Measurements from ENCODE around the gene NFE2L1.

NFE2L1 gene

GRCh38 chr17:48004983-48005382 is 43.2 kb upstream of the NFE2L1 start:
- no peak overlapping the region for H2AFZ ChIP-seq (ENCODE audit: low read length)
- no peaks in the 10 kb centered on the region for H3K36me3 ChIP-seq (replicated peaks; ENCODE audit: insufficient read depth, low read length)
- H4K20me1 ChIP-seq (ENCODE audit: insufficient read depth, low read length), result no peaks in the 10 kb centered on the region
- no peak overlapping the region for H3K9ac ChIP-seq (ENCODE audit: low read length)
- no peak overlapping the region for H3K4me2 ChIP-seq (ENCODE audit: low read depth, low read length)
- no peaks in the 10 kb centered on the region for H3K79me2 ChIP-seq (ENCODE audit: low read length)
- TF ChIP-seq CTCF (IDR thresholded peaks at IDR 0.05; ENCODE audit: low read length) (no peak), EZH2 (optimal IDR thresholded peaks at IDR 0.05; ENCODE audit: low read depth, low read length) (no peak), EZH2phosphoT487 (IDR thresholded peaks at IDR 0.05; ENCODE audit: low read length) (no peak)
- no peaks in the 10 kb centered on the region for H3K9me3 ChIP-seq (replicated peaks; ENCODE audit: insufficient read depth, low read length)
- 0 out of 2 replicates have a peak, but pooled peaks cover 5% of the 10 kb centered on the region for H3K4me1 ChIP-seq (ENCODE audit: low read length)
- no peaks in the 10 kb centered on the region for H3K9me2 ChIP-seq (replicated peaks; ENCODE audit: insufficient read depth, low read length)
- no peak overlapping the region for H3K27ac ChIP-seq (ENCODE audit: low read length)
- peaks cover 11% of the 10 kb centered on the region; the same call in 1 of the 2 replicates for H3K27me3 ChIP-seq (replicated peaks; ENCODE audit: insufficient read depth, low read length)
- no peak overlapping the region for H3K4me3 ChIP-seq (ENCODE audit: low read length)
- H3F3A ChIP-seq (ENCODE audit: insufficient read depth, low read length), result no peaks in the 10 kb centered on the region
- DNase-seq, result no peak

- Histone ChIP-seq H3K36me3 (replicated peaks; ENCODE audit: insufficient read depth, low read length) (no peaks in the 10 kb centered on the region), H3F3A (ENCODE audit: insufficient read depth, low read length) (no peaks in the 10 kb centered on the region), H3K79me2 (ENCODE audit: low read length) (no peaks in the 10 kb centered on the region), H3K4me1 (ENCODE audit: low read length) (0 out of 2 replicates have a peak, but pooled peaks cover 5% of the 10 kb centered on the region), H3K9me3 (replicated peaks; ENCODE audit: insufficient read depth, low read length) (no peaks in the 10 kb centered on the region), H3K27ac (ENCODE audit: low read length) (no peak overlapping the region), H3K4me3 (ENCODE audit: low read length) (no peak overlapping the region), H3K4me2 (ENCODE audit: low read depth, low read length) (no peak overlapping the region), H3K9me2 (replicated peaks; ENCODE audit: insufficient read depth, low read length) (no peaks in the 10 kb centered on the region), H2AFZ (ENCODE audit: low read length) (no peak overlapping the region), H3K9ac (ENCODE audit: low read length) (no peak overlapping the region), H3K27me3 (replicated peaks; ENCODE audit: insufficient read depth, low read length) (peaks cover 12% of the 10 kb centered on the region; the same call in 1 of the 2 replicates), H4K20me1 (ENCODE audit: insufficient read depth, low read length) (no peaks in the 10 kb centered on the region)
- TF ChIP-seq EZH2phosphoT487 (IDR thresholded peaks at IDR 0.05; ENCODE audit: low read length) (no peak), CTCF (IDR thresholded peaks at IDR 0.05; ENCODE audit: low read length) (no peak), EZH2 (optimal IDR thresholded peaks at IDR 0.05; ENCODE audit: low read depth, low read length) (no peak)
- DNase-seq, result no peak
Observed at GRCh38 chr17:48006936-48007709, 41.0 kb upstream of the NFE2L1 start.

GRCh38 chr17:48010193-48010592 is 38.0 kb upstream of the NFE2L1 start:
- Histone ChIP-seq H4K20me1 (ENCODE audit: insufficient read depth, low read length) (no peaks in the 10 kb centered on the region), H3K9me3 (replicated peaks; ENCODE audit: insufficient read depth, low read length) (no peaks in the 10 kb centered on the region), H3K4me2 (ENCODE audit: low read depth, low read length) (no peak overlapping the region), H2AFZ (ENCODE audit: low read length) (no peak overlapping the region), H3K4me1 (ENCODE audit: low read length) (0 out of 2 replicates have a peak, but pooled peaks cover 4% of the 10 kb centered on the region), H3F3A (ENCODE audit: insufficient read depth, low read length) (no peaks in the 10 kb centered on the region), H3K27me3 (replicated peaks; ENCODE audit: insufficient read depth, low read length) (peaks cover 8% of the 10 kb centered on the region; the same call in 1 of the 2 replicates), H3K27ac (ENCODE audit: low read length) (no peak overlapping the region), H3K4me3 (ENCODE audit: low read length) (no peak overlapping the region), H3K36me3 (replicated peaks; ENCODE audit: insufficient read depth, low read length) (no peaks in the 10 kb centered on the region), H3K9ac (ENCODE audit: low read length) (no peak overlapping the region), H3K79me2 (ENCODE audit: low read length) (no peaks in the 10 kb centered on the region), H3K9me2 (replicated peaks; ENCODE audit: insufficient read depth, low read length) (no peaks in the 10 kb centered on the region)
- TF ChIP-seq CTCF (IDR thresholded peaks at IDR 0.05; ENCODE audit: low read length), result no peak
- no peak for TF ChIP-seq EZH2 (optimal IDR thresholded peaks at IDR 0.05; ENCODE audit: low read depth, low read length)
- no peak for TF ChIP-seq EZH2phosphoT487 (IDR thresholded peaks at IDR 0.05; ENCODE audit: low read length)
- no peak for DNase-seq
